ENCODE results near the gene IL1RAP. TPM values are rescaled to one million over a fixed set of nuclear protein-coding genes. Genes with fewer than 3 reads are reported as not detected.

The IL1RAP gene
- total RNA-seq, 4 donors from 2014 or later = 30.7 to 44.5 (median 32.1) TPM

GRCh38 chr3:190494907-190495306 lies 19.0 kb upstream of the IL1RAP start:
- no peaks in the 10 kb centered on the region for H3K36me3 ChIP-seq
- H3K9me3 ChIP-seq = no peaks in the 10 kb centered on the region
- intact Hi-C loops (cut with DNase I) = no loop called here
- H3K27me3 ChIP-seq = no peaks in the 10 kb centered on the region
- H3K27ac ChIP-seq = no peak overlapping the region
- no peak for TF ChIP-seq POLR2A (IDR thresholded peaks at IDR 0.05)
- no peak for TF ChIP-seq CTCF (IDR thresholded peaks at IDR 0.05)
- H3K4me1 ChIP-seq = no peaks in the 10 kb centered on the region
- DNase-seq = no peak
- H3K4me3 ChIP-seq = no peak overlapping the region

- Histone ChIP-seq H3K9me3 (no peaks in the 10 kb centered on the region), H3K4me3 (no peak overlapping the region), H3K27me3 (no peaks in the 10 kb centered on the region), H3K4me1 (no peaks in the 10 kb centered on the region), H3K36me3 (no peaks in the 10 kb centered on the region), H3K27ac (no peak overlapping the region)
- DNase-seq = no peak
- TF ChIP-seq POLR2A (IDR thresholded peaks at IDR 0.05) = no peak
- intact Hi-C loops (cut with DNase I) = no loop called here
Observed at GRCh38 chr3:190495354-190495753, 18.5 kb upstream of the IL1RAP start.

- DNase-seq = no peak
- Histone ChIP-seq H3K27ac (no peak overlapping the region), H3K9me3 (no peaks in the 10 kb centered on the region), H3K4me1 (no peaks in the 10 kb centered on the region), H3K36me3 (no peaks in the 10 kb centered on the region), H3K27me3 (no peaks in the 10 kb centered on the region), H3K4me3 (no peak overlapping the region)
- intact Hi-C loops (cut with DNase I) = no loop called here
- 62 to 64% methylated on average over 5 of the region's 5 CpGs for WGBS, 2 donors
- no peak for TF ChIP-seq CTCF (IDR thresholded peaks at IDR 0.05)
- TF ChIP-seq POLR2A (IDR thresholded peaks at IDR 0.05) = no peak
Observed at GRCh38 chr3:190495796-190496195, 18.1 kb upstream of the IL1RAP start.

- H3K9me3 ChIP-seq = no peaks in the 10 kb centered on the region
- WGBS, 2 donors = 25 to 29% methylated on average over 1 of the region's 1 CpG
- no peaks in the 10 kb centered on the region for H3K36me3 ChIP-seq
- H3K27me3 ChIP-seq = no peaks in the 10 kb centered on the region
- intact Hi-C loops (cut with DNase I) = no loop called here
- TF ChIP-seq CTCF (IDR thresholded peaks at IDR 0.05) (no peak), POLR2A (IDR thresholded peaks at IDR 0.05) (no peak)
- H3K4me3 ChIP-seq = no peak overlapping the region
- H3K27ac ChIP-seq = no peak overlapping the region
- DNase-seq = no peak
- no peaks in the 10 kb centered on the region for H3K4me1 ChIP-seq
Observed at GRCh38 chr3:190496859-190497258, 17.0 kb upstream of the IL1RAP start.

GRCh38 chr3:190497811-190498210 lies 16.1 kb upstream of the IL1RAP start:
- intact Hi-C loops (cut with DNase I) = no loop called here
- Histone ChIP-seq H3K4me1 (no peaks in the 10 kb centered on the region), H3K27ac (no peak overlapping the region), H3K36me3 (no peaks in the 10 kb centered on the region), H3K27me3 (no peaks in the 10 kb centered on the region), H3K4me3 (no peak overlapping the region), H3K9me3 (no peaks in the 10 kb centered on the region)
- no peak for DNase-seq
- 74 to 83% methylated on average over 3 of the region's 3 CpGs for WGBS, 2 donors
- TF ChIP-seq POLR2A (IDR thresholded peaks at IDR 0.05) (no peak), CTCF (IDR thresholded peaks at IDR 0.05) (no peak)

GRCh38 chr3:190498293-190498692 lies 15.6 kb upstream of the IL1RAP start:
- WGBS, 2 donors = 66 to 89% methylated on average over 2 of the region's 2 CpGs
- Histone ChIP-seq H3K9me3 (no peaks in the 10 kb centered on the region), H3K4me3 (no peak overlapping the region), H3K27ac (no peak overlapping the region), H3K27me3 (no peaks in the 10 kb centered on the region), H3K4me1 (no peaks in the 10 kb centered on the region), H3K36me3 (no peaks in the 10 kb centered on the region)
- TF ChIP-seq CTCF (IDR thresholded peaks at IDR 0.05) (no peak), POLR2A (IDR thresholded peaks at IDR 0.05) (no peak)
- intact Hi-C loops (cut with DNase I) = no loop called here
- DNase-seq = no peak
